Left ventricle myocardium superior (tissue), 1 donor: ENCODE results near the gene NTS. TPM values are rescaled to one million over a fixed set of nuclear protein-coding genes. Genes with fewer than 3 reads are reported as not detected.

Source experiments
- ATAC-seq: fragments of 200-7000 bp; cut with Tn5 transposase; one replicate; pipeline ENCODE4 v1.9.1; 2020; ENCODE audit warnings: mild to moderate bottlenecking, moderate library complexity
- DNase-seq: peaks from one replicate; pipeline ENCODE4 v3.0.0-alpha.2; 2020
- intact Hi-C: fragments of 100-400 bp; cut with micrococcal nuclease; formaldehyde crosslinking; loops from one replicate; pipeline ENCODE4 v1.11.0; 2022
- total RNA-seq: library from RNA; stranded (reverse); fragmentation: NEBNext Ultra II Directional; extraction: Animal tissue kit (Norgen Biotek cat#: 25700); gene quantifications from one replicate; pipeline ENCODE4 v1.2.1, GENCODE V29; 2021
- donor health status: DM: no; HTN: yes; CAD: no; lungs with severe emphysema.

The NTS gene
- total RNA-seq, 1 donor from 2014 or later: 0.20 TPM

DNA sequence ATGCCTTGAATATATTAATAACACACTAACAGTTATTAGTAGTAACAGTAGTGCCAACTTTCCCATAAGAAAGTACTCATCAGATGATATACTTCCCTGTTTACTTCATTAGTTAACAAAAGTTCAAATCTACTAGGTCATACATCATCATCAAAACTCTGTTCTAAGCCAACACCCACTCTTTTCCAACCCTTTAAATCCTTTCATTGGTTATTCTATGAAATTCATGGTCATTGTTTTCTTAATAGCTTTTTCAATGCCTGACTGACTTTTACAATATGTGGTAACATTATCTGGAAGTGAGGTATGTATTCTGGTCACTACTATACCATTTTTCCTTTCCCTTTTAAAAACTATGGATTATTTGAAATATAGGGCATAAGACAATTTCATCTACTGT, 9.7 kb downstream of the NTS start:
- DNase-seq (no peak), ATAC-seq (no peak)
- intact Hi-C loops: no loop called here

DNA sequence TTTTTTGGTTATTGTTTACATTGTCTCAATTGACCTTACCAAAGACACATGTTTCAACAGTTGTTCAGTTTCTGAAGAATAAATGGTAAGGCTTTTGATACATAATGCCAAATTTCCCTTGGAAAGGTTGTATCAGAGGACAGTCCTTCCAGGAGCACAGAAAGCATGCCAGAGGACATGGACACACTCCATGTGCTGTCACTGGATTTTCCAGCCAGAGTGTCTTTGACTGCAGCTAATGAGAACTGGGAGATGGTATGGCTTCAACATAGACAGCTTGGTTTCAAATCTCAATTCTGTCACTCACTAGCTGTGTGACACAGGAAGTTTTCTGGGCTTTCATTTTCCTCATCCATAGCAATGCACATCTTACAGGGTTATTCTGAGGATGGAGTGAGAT, 20.6 kb downstream of the NTS start:
- intact Hi-C loops: no loop called here
- no peak for DNase-seq
- ATAC-seq: peak; percentile 68

DNA sequence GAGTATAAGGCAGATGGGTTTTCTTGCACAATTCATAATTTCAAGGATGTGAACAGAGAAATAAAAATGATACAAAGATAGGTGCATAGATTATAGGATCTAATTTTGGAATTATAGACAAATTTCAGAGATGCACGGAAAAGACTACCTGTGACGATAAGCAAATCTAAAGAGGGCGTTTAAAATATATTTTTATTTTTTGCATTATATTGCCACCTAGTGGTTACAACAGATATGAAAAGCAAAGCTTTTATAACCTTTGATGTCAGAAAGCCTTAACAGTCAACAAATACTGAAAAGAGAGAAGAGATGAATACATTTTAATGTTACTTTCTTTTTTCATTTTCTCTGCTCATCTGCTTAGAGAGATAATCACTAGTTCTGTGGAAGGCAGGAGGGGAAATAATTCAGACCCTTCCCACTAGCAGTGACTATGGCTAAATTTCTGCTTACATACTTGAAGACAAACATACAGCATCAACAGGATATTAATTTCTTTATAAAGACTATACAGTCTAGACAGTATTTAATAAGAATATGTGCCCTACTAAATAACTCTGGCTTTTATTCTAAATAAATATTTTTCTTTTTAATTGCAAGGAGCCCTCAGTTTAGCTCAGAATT, 46.3 kb downstream of the NTS start:
- intact Hi-C loops: no loop called here
- no peak for DNase-seq
- no peak for ATAC-seq

DNA sequence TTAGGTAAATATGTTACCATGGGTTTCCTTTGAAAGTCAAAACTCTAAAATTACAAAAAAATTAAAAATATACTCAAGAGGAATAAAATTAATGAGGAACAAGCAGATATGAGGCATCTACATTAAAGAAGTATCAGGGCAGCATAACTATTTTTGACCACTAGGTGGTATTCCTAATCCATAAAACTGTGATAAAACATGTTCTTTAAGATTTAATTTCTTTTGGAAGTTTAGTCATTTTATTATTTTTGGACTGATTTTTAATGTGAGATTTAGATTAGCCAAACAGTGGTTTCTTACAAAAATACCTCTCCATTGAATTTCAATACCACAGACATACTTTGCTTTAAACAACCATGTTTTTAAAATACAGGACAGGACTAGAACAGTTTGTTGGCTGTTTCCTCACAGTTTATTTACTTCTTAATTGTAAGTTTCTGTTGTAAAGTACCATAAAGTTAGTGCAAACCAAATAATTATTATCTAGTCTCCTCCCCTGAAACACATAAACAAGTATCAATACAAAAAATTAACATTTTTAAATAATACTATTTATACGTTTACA, 49.8 kb downstream of the NTS start:
- no peak for DNase-seq
- no peak for ATAC-seq
- intact Hi-C loops: no loop called here

DNA sequence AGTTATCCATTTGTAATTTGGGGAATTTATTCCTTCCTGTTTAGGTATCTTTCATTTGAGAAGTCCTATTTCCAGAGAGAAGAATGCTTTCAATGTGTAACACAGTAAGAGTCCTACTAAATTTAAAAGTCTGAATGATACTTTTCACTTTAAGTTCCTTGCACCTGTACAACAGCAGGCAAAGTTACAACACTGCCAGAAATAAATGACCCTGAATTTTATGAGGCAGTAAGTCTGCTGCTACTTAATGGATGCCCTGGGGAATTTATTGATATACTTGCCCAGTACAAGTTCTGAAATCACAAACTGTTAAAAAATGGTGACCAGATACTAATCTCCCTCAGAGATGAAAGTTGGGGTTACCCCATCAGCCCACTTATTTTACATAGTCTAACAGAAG, 53.1 kb downstream of the NTS start:
- no peak for ATAC-seq
- DNase-seq: no peak
- intact Hi-C loops: no loop called here

Other genes with a start within 250 kb of the NTS start
- gene RASSF9, start 37.9 kb upstream of the NTS start, total RNA-seq: 6.1 TPM